Endothelial cell (in vitro differentiated cells): ENCODE results near the gene SNX3. TPM values are rescaled to one million over a fixed set of nuclear protein-coding genes. Genes with fewer than 3 reads are reported as not detected.

Experiments
- DNase-seq: peaks from one replicate; pipeline ENCODE4 v3.0.0; 2021; ENCODE audit warnings: low spot score
- H3K27ac Mint-ChIP-seq: one replicate; pipeline ENCODE4 v1.8.0; 2021; ENCODE audit warnings: mixed read lengths, inconsistent platforms; ENCODE audit not compliant: unreplicated experiment
- H3K27me3 Mint-ChIP-seq: one replicate; pipeline ENCODE4 v1.8.0; 2021; ENCODE audit warnings: mild to moderate bottlenecking, moderate library complexity, mixed read lengths, inconsistent platforms; ENCODE audit not compliant: unreplicated experiment
- H3K36me3 Mint-ChIP-seq: one replicate; pipeline ENCODE4 v1.8.0; 2021; ENCODE audit warnings: mild to moderate bottlenecking, low read depth, mixed read lengths, inconsistent platforms; ENCODE audit not compliant: unreplicated experiment
- H3K4me1 Mint-ChIP-seq: one replicate; pipeline ENCODE4 v1.8.0; 2021; ENCODE audit warnings: mild to moderate bottlenecking, mixed read lengths, inconsistent platforms; ENCODE audit not compliant: unreplicated experiment
- H3K4me3 Mint-ChIP-seq: one replicate; pipeline ENCODE4 v1.8.0; 2021; ENCODE audit warnings: mild to moderate bottlenecking, mixed read lengths, inconsistent platforms; ENCODE audit not compliant: unreplicated experiment
- H3K9me3 Mint-ChIP-seq: one replicate; pipeline ENCODE4 v1.8.0; 2021; ENCODE audit warnings: mixed read lengths, inconsistent platforms; ENCODE audit not compliant: unreplicated experiment
- total RNA-seq: library from RNA; stranded (reverse); fragmentation: NEBNext Ultra II Directional; extraction: Animal tissue kit (Norgen Biotek cat#: 25700); gene quantifications from one replicate; pipeline ENCODE4 v1.2.1, GENCODE V29; 2021; ENCODE audit not compliant: unreplicated experiment
- TF ChIP-seq, protein P1 (sequence below): fragments of 200-600 bp; sonication (generic); IDR thresholded peaks from one replicate; pipeline ENCODE4 v1.5.0; 2021; ENCODE audit warnings: antibody characterized with exemption; ENCODE audit not compliant: unreplicated experiment

The SNX3 gene
- total RNA-seq, 1 donor from 2014 or later = 264 TPM

DNA sequence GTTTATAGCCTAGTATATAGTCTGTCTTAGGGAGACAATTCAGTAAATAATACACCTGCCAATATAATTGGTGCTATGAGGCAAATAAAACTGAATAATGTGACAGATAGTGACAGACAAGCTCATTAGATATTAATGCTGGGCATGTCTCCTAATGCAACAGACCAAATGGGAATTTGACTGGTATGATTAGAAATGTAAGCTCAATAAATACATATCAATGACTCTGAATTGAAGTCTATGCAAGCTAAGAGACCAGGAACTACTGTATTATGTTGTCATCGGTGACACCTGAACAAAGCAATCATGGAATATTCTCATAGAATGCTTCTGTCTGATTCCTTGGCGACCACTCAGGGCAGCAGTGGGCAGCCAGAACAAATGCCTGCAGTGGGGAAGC lies 2.5 kb upstream of the SNX3 start:
- H3K4me3 Mint-ChIP-seq = no peak overlapping the region
- H3K9me3 Mint-ChIP-seq = no peaks in the 10 kb centered on the region
- no peaks in the 10 kb centered on the region for H3K36me3 Mint-ChIP-seq

GRCh38 chr6:108260126-108260808 lies 573 bp downstream of the SNX3 start:
- Mint-ChIP-seq H3K4me3 (peak overlapping the region; percentile 93), H3K27me3 (peaks cover 2% of the 10 kb centered on the region), H3K27ac (no peak overlapping the region), H3K9me3 (no peaks in the 10 kb centered on the region), H3K4me1 (peaks cover 21% of the 10 kb centered on the region), H3K36me3 (peaks cover 5% of the 10 kb centered on the region)
- TF ChIP-seq, protein P1, sequence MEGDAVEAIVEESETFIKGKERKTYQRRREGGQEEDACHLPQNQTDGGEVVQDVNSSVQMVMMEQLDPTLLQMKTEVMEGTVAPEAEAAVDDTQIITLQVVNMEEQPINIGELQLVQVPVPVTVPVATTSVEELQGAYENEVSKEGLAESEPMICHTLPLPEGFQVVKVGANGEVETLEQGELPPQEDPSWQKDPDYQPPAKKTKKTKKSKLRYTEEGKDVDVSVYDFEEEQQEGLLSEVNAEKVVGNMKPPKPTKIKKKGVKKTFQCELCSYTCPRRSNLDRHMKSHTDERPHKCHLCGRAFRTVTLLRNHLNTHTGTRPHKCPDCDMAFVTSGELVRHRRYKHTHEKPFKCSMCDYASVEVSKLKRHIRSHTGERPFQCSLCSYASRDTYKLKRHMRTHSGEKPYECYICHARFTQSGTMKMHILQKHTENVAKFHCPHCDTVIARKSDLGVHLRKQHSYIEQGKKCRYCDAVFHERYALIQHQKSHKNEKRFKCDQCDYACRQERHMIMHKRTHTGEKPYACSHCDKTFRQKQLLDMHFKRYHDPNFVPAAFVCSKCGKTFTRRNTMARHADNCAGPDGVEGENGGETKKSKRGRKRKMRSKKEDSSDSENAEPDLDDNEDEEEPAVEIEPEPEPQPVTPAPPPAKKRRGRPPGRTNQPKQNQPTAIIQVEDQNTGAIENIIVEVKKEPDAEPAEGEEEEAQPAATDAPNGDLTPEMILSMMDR = no peak
- no peak for DNase-seq

More for the DNA sequence above, 2.5 kb upstream of the SNX3 start:
- no peak for DNase-seq
- Mint-ChIP-seq H3K4me1 (no peaks in the 10 kb centered on the region), H3K27me3 (no peaks in the 10 kb centered on the region), H3K27ac (no peak overlapping the region)
- TF ChIP-seq, protein P1 = no peak

DNA sequence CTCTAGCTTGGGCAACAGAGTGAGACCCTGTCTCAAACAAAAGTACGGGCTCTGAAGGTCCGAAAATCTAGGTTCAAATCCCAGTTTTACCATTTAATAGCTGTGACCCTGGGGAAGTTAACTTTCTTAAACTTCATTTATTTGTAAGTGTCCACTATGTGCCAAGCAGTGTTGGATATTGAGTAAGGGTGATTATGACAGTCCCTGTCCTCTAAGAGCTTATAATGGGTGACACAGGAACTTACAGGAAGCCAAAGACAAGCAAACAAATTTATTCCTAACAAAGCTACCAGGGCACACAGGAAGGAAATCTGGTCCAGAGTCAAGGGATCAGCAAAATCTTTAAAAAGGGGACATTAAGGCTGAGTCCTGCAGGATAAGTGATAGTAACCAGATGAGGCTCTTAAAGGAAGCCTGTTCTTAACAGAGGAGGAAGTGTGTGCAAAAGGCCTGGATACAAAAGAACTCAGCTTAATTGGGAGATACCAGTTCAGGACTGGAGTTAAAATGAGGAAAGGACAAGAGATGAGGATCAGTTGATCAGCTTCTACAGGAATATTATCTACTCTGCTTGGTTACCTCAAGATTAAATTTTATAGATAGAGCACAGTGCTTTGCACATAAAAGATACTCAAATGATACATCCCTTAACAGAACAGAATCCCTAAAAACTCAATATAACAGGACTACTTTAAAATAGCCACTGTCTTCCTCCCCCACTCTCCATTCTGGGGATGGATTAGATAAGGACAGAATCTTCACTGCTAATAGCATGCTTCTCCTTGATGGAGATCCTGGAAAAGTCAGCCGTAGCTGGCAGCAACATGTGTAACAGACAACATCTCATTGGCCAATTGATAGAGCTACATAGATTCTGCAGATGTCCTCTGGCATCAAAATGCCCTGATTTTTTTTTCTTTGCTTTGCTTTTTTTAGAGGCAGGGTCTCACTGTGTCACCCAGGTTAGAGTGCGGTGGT lies 6.1 kb downstream of the SNX3 start:
- TF ChIP-seq, protein P1 = no peak
- no peak for DNase-seq
- Mint-ChIP-seq H3K27me3 (peaks cover 6% of the 10 kb centered on the region), H3K27ac (peak overlapping the region; percentile 82), H3K9me3 (no peaks in the 10 kb centered on the region), H3K4me3 (peak overlapping the region; percentile 29), H3K36me3 (peaks cover 8% of the 10 kb centered on the region), H3K4me1 (peaks cover 66% of the 10 kb centered on the region)

- Mint-ChIP-seq H3K27ac (peak overlapping the region; percentile 72), H3K9me3 (no peaks in the 10 kb centered on the region), H3K4me3 (peak overlapping the region; percentile 63), H3K27me3 (peaks cover 6% of the 10 kb centered on the region), H3K36me3 (peaks cover 8% of the 10 kb centered on the region), H3K4me1 (peaks cover 66% of the 10 kb centered on the region)
- no peak for DNase-seq
- TF ChIP-seq, protein P1 = no peak
Observed at GRCh38 chr6:108253241-108253640, 7.6 kb downstream of the SNX3 start.

GRCh38 chr6:108252055-108252454 lies 8.8 kb downstream of the SNX3 start:
- Mint-ChIP-seq H3K27ac (peak overlapping the region; percentile 71), H3K27me3 (peaks cover 5% of the 10 kb centered on the region), H3K36me3 (peaks cover 13% of the 10 kb centered on the region), H3K4me1 (peaks cover 60% of the 10 kb centered on the region), H3K4me3 (peak overlapping the region; percentile 62), H3K9me3 (no peaks in the 10 kb centered on the region)
- TF ChIP-seq, protein P1 = no peak
- no peak for DNase-seq
